HG03039 (cell line): ENCODE measurements around the gene PLAAT2.
"Not testable (repeated sequence)": the region's sequence is repeated elsewhere in the genome, so short reads cannot be mapped to it uniquely, and the experiment has no call there.

Experiments used
- ATAC-seq: cut with Tn5 transposase; IDR thresholded peaks from one replicate; pipeline ENCODE4 v1.9.1; 2021; ENCODE audit warnings: mild to moderate bottlenecking, moderate library complexity; ENCODE audit not compliant: unreplicated experiment

The PLAAT2 gene

GRCh38 chr11:63551091-63551888 lies 11.9 kb downstream of the PLAAT2 start:
- ATAC-seq = no peak

GRCh38 chr11:63550156-63550700 lies 13.0 kb downstream of the PLAAT2 start:
- not testable (repeated sequence) for ATAC-seq

- no peak for ATAC-seq
These were observed 13.8 kb downstream of the PLAAT2 start for GRCh38 chr11:63549411-63549810.

GRCh38 chr11:63548178-63548577 lies 15.0 kb downstream of the PLAAT2 start:
- no peak for ATAC-seq

DNA sequence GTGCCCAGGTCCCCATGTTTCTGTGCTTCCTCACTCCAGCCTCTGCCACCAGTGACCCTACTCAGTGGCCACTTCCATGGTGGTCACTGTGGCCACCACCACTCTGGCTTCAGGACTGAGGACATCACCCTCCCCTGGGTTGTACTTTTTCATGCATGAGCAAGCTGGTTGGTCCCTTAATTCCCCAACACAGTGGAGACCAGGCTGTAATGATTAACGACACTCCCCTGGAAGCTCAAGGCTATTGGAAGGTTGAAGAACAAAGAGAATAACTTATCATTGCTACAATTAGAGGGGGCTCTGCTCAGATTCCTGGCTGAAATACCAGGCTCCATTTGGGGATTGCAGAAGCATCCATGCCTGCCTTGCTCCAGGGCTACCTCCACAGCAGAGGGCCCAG lies 16.1 kb downstream of the PLAAT2 start:
- no peak for ATAC-seq

- no peak for ATAC-seq
These were observed 19.5 kb downstream of the PLAAT2 start for GRCh38 chr11:63543711-63544110.

DNA sequence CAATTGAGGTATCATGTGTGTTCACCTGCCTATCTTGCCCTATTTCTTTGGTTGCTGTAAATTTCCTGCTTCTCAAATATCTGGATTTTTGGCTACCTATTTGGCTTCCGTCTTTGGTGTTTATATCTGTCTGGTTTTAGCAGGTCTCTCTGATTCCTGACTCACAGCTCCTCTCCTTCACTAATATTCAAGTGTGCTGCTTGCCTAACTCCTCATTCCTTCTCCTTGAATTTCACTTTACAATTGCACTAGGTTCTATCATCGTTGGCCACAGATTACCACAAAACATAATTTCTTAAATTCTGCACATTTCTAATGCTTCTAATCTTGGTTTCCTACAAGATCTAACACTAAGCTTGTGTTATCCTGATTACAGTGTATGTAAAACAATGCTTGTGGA lies 20.7 kb downstream of the PLAAT2 start:
- ATAC-seq = not testable (repeated sequence)

GRCh38 chr11:63537293-63538101 lies 25.7 kb downstream of the PLAAT2 start:
- no peak for ATAC-seq

- no peak for ATAC-seq
These were observed 26.4 kb downstream of the PLAAT2 start, which contains the start of gene PLAAT4 for GRCh38 chr11:63536669-63537292. Gene PLAAT4 (plus strand): TSS chr11:63536808. CDS start chr11:63536869, 61 bp downstream.

- ATAC-seq = no peak
These were observed 27.4 kb downstream of the PLAAT2 start for GRCh38 chr11:63535734-63536133.

DNA sequence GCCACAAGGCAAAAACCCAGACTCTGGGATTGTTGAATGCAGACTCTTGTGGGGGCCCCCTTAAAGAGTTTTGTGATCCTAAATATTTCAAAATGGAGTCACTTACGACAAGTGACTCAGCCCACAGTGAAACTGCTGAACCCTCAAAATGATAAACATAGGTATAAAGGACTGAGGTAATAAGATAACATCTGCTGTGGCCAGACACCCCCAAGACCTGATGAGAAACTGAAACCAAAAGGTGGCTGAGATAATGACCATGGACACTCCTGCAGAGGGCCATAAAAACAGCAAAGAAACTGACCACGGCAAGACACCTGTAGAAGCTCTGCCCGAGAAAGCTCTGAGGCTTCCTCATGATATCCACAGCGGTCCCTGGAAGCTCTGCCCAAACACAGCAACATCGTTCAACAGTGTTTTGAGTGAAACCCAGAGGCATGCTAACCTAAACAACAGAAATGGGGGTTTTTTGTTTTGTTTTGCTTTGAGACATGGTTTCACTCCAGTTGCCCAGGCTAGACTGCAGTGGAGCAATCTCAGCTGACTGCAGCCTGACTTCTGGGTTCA lies 28.2 kb downstream of the PLAAT2 start:
- no peak for ATAC-seq

DNA sequence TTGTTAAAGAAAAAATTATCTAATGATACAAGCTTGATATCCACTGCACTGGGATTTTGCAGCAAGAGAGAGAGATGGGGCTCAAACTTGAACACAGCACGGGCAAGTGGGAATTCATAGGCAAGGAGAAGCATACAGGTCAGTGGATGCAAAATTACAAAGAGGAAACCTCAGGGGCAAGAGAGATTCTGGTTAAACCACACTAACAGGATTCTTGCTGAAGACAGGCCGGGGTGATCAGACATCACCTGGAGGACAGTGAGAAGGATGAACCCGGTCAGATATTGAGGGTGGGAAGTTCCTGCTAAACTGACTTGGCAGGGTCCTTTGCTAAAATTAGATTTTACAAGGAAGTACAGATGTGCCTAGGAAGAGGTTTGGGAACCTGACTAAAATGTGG lies 29.1 kb downstream of the PLAAT2 start:
- ATAC-seq = no peak

- ATAC-seq = no peak
These were observed 30.2 kb downstream of the PLAAT2 start for GRCh38 chr11:63532799-63533475.

DNA sequence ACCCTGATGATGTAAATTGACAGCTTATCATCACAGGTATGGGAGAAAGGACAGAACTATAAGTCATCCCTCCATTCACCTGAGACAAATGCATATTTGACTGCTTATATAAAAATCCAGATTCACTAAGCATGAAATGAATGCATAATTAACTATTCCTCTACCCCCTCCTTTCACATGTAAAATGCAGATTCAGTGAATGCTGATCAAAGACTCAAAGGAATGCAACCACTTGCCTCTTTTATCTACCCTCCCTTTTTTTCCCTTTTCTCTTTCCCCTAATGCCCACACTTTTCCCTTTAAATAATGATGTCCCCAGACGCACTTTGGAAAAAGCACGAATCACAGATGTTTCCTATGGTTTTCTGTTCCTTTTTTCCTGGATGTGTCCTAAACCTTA lies 31.1 kb downstream of the PLAAT2 start:
- no peak for ATAC-seq

DNA sequence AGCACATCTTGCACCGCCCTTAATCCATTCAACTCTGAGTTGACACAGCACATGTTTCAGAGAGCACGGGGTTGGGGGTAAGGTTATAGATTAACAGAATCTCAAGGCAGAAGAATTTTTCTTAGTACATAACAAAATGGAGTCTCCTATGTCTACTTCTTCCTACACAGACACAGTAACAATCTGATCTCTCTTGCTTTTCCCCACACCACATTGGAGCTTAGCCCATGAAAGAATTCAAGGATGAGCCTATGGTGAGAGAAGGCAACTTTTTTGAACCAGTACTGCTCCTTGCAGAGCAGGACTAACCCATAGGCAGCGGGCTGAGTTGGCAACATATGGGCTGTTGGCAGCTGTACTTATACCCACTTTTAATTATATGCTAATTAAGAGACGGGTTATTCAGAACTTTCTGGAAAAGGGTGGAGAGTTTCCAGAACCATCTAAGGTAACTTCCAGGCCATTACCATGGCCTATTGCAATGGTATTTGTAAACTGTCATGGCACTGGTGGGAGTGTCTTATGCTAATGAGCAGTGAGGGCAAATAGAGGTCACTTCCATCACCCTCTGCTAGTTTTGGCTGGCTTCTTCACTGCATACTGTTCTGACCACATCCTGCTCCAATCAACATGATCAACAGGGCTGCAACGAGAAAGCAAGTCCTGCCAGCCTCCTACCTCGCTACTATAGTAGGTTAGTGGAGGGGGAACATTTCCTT lies 31.9 kb downstream of the PLAAT2 start:
- not testable (repeated sequence) for ATAC-seq

DNA sequence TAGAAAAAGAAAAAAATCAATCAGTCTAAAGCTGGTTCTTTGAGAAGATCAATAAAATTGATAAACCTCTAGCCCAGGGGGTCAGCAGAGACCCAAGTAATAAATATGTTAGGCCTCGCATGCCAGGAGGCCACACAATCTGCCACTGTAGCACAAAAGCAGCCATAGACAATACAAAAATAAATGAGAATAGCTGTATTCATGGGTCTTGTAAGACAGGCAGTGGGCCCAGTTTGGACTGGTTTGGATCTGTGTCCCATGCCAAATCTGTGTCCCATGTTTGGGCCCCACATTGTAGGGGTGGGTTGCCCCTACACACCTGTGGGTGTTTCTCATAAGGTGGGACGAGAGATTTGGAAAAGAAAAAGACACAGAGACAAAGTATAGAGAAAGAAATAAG lies 33.2 kb downstream of the PLAAT2 start:
- ATAC-seq = no peak

DNA sequence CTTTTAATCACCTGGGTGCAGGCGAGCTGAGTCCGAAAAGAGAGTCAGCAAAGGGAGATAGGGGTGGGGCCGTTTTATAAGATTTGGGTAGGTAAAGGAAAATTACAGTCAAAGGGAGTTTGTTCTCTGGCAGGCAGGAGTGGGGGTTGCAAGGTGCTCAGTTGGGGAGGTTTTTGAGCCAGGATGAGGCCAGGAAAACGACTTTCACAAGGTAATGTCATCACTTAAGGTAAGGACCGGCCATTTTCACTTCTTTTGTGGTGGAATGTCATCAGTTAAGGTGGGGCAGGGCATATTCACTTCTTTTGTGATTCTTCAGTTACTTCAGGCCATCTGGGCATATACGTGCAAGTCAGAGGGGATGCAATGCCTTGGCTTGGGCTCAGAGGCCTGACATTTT lies 33.8 kb downstream of the PLAAT2 start:
- not testable (repeated sequence) for ATAC-seq

DNA sequence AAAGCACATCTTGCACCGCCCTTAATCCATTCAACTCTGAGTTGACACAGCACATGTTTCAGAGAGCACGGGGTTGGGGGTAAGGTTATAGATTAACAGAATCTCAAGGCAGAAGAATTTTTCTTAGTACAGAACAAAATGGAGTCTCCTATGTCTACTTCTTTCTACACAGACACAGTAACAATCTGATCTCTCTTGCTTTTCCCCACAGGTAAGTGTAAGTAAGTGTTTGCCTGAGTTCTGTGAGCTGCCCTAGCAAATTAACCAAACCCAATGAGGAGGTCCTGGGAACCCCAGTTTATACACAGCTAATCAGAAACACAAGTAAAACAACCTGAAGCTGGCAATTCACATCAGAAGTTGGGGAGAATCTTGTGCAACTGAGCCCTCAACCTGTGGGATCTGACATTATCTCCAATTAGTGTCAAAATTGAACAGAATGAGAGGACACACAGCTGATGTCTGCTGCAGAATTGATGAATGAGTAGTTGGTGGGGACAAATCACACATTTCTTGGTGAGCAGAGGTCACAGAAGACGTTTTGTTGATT lies 34.4 kb downstream of the PLAAT2 start:
- not testable (repeated sequence) for ATAC-seq

DNA sequence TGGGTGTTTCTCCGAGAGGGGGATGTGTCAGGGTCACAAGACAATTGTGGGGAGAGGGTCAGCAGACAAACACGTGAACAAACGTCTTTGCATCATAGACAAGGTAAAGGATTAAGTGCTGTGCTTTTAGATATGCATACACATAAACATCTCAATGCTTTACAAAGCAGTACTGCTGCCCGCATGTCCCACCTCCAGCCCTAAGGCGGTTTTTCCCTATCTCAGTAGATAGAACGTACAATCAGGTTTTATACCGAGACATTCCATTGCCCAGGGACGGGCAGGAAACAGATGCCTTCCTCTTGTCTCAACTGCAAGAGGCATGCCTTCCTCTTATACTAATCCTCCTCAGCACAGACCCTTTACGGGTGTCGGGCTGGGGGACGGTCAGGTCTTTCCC lies 35.0 kb downstream of the PLAAT2 start:
- not testable (repeated sequence) for ATAC-seq
